Measurements from ENCODE around the gene KIF5C.
"Not testable (repeated sequence)": the region's sequence is repeated elsewhere in the genome, so short reads cannot be mapped to it uniquely, and the experiment has no call there.

Gene KIF5C

DNA sequence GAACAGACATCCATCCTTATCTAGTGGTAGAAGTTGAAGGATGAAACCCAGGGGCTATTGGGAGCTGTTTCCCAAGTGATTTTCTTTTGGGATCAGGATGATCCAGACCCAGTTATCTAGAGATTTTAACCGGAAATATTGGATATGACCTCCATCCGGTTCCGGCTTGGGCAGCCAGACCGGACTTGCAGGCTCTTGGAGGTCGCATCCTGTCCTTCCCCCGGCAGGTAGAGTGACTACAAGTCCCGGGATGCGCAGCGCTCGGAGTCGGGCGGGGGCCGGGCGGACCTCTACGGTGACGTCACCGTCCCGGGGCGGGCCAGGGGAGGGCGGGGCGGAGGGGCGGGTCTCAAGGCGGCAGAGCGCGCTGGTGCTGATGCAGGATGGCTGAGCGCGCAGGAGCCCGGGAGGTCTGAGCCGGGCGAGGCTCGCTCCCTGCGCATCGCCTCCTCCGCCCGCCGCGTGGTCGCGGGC, at the start of gene KIF5C:
Gene KIF5C, plus strand, starts transcription at position 360 of the 474 bp plus-strand sequence. CDS start 391 bp downstream, outside the sequence.
- peak; percentile 95 for DNase-seq

DNA sequence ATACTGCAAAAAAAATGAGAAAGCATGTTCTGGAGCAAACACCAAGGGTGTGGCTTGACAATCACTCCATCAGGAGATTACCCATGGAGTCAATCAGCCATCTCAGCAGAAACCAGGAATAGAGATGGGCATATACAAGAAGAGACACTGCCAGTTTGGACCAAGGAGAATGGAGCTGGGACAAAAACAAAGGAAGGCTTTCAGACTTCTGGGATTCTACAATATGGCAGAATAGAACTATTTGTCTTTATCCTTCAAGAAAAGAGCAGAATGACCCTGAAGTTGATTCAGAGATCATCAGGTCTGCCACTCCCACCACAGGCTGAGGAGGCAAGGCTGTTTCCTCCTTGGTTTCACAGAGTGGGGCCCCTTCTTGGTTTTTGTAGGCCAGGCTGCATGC, 48.2 kb upstream of the KIF5C start:
- DNase-seq: no peak

DNA sequence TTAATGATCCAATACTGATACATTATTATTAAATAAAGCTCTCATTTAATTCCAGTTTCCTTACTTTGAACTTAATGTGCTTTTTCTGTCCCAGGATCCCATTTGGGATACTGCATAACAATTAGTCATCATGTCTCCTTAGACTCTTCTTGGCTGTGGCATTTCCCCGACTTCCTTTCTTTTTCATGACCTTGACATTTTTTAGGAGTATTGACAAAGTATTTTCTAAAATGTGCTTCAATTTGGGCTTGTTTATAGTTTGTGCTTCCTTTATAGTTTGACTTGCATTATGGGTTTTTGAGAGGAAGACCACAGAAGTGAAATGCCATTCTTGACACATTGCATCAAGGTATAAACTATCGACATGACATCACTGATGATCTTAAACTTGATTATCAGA, 46.1 kb upstream of the KIF5C start:
- DNase-seq: no peak

DNA sequence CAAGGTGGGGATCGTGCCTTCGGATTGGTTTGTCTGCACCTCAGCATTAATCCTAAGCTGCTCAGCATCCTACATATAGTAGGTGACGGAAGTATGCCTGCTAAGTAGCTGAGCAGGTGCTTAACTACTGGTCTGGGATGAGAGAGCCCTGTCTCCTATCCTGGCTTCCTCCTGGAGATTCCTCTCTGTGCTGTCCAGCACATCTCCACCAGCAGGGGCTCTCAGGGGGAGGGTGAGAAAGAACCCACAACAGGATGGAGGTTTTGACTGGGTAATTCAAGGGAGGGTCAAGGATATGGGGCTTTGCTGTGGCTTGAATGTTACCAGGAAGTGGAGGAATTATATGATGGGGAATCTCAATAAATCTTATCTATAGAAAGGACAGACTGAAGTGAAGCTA, 45.4 kb upstream of the KIF5C start:
- no peak for DNase-seq

DNA sequence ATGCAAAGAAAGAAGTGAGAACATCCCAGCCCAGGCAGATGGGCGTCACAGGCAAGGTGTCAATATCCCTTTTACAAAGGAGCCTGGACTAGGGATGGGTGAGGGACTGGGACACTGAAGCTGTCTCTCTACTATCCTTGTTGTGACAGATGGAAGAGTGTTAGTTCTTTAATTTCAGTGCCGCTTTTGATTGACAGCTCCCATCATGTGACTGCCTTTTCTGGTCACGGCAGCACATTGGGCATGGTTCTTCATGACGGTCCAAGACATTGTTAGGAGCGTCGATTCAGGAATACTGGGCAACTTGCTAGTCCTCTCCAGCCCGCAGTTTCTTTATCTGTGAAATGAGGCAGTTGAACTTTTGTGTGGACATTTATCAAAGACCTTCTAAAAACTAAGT, 42.4 kb upstream of the KIF5C start:
- no peak for DNase-seq

DNA sequence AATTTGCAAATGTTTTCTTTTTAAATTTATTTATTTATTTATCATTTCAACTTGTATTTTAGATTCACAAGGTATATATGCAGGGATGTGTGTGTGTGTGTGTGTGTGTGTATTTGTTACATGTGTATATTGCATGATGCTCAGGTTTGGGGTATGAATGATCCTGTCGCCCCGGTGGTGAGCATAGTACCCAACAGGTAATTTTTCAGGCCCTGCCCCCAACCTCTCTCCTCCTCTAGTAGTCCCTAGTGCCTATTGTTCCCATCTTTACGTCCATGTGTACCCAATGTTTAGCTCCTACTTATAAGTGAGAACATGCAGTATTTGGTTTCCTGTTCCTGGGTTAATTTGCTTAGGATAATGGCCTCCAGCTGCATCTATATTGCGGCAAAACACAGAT, 33.0 kb upstream of the KIF5C start:
- DNase-seq: no peak

DNA sequence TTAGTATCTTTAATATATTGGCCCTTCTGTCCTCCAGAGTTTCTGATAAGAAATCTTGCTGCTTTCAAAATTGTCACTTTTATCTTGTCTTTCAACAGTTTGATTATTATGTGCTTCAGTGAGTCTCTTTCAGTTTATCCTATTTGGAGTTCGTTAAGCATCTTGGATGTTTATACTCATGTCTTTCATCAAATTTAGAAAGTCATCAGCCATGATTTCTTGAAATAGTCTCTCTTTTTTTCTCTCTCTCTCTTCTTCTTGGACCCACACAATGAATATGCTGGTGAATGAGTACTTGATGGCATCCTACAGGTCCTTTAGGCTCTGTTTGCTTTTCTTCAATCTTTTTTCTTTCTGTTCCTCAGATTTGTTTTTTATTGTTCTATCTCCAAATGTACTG, 26.9 kb upstream of the KIF5C start:
- no peak for DNase-seq

DNA sequence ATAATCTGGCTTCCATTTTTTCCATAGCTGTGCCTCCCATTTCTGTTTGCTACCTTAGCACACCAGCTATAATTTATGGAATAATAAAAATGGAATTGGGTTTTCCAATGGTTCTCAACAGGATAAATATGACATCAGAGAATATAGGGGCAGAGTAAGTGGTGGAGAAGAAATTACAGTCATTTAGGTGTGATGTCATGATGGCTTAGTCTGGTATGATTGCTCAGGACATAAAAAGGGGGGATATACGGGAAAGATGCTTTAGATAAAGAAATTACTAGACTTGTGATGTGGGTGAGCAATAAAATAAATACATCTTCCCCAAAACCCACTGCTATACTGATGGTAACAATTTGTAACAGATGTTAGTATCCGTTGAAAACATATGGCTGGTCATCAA, 21.6 kb upstream of the KIF5C start:
- peak; percentile 15 for DNase-seq

DNA sequence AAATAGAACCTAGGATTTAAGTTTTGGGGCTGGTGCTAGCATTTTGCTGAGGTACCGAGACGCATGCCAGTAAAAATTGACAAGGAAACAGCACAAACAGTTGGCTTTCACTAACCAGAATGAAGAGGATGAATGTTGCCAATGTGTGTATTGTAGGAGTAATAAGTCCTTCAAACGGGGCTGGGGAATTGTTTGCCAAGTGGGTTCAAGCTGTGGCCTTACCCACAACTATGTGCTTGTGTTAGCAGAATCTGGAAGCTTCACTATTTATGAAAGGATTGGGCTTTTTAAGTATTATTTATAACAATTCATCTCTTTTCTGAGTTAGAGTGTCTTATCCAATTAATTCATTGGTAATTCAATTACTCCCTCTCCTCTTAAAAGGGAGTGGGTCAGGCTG, 15.0 kb upstream of the KIF5C start:
- DNase-seq: no peak

DNA sequence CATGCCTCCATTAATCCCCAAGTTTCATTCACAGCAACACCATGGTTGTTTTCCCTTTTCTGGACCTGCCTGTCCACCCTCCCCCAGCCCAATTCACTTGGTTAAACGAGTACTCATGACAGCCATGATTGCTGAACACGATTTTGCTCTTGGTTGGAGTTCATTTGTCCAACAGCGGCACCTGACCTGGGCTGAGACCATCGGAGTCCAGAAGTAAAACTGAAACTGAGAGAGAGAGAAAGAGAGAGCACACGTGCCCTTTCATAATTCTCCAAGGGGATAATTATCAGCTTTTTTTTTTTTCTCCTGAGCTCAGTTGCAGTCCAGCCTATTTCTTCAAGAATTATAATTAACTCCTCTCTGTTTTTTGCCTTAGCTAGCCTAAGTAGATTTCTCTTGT, 13.7 kb upstream of the KIF5C start:
- no peak for DNase-seq

DNA sequence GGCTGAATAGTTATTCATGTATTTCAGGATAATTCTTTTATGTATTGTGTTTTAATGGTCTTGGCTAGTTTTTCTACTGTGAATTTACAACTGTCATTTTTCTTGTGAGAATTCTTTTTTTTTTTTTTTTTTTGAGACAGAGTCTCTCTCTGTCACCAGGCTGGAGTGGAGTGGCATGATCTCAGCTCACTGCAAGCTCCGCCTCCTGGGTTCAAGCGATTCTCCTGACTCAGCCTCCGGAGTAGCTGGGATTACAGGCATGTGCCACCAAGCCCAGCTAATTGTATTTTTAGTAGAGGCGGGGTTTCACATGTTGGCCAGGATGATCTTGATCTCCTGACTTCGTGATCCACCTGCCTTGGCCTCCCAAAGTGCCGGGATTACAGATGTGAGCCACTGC, 12.5 kb upstream of the KIF5C start:
- not testable (repeated sequence) for DNase-seq

DNA sequence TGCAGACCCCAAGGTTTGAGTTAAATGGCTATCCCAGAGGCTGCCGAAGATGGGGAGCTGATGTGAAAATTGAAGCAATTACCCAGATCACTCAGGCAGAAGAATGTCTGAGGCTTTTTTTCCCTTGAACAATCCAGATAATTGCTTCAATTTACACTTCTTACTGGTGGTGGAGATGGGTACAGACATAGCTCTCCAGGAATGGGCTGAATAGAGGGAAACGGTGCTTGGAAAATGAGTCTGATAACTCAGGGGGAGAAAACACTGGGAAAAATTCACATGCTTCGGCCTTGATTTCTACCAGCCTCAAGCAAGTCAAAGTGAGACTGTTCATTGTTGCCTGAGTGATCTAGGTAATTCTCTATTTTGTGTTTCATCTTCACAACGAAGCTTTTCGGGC, 9.5 kb upstream of the KIF5C start:
- DNase-seq: peak; percentile 15

DNA sequence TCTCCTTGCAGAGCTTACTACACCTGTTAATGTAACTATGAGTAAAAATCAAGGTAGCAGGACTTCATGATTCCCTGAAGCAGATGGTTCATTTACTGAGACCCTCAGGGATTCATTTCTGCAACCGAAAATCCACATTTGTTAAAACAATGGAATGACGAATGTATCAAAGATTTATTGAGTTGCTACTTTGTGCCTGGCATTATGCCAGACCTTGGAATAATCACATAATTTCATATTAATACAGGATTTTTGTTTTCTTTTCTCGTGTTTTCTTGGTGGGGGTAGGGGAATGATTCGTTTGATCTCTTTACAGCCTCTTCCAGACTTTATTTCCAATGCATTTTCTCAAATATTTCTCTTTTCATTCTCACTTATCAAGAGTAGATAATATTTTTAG, 8.9 kb upstream of the KIF5C start:
- DNase-seq: no peak

DNA sequence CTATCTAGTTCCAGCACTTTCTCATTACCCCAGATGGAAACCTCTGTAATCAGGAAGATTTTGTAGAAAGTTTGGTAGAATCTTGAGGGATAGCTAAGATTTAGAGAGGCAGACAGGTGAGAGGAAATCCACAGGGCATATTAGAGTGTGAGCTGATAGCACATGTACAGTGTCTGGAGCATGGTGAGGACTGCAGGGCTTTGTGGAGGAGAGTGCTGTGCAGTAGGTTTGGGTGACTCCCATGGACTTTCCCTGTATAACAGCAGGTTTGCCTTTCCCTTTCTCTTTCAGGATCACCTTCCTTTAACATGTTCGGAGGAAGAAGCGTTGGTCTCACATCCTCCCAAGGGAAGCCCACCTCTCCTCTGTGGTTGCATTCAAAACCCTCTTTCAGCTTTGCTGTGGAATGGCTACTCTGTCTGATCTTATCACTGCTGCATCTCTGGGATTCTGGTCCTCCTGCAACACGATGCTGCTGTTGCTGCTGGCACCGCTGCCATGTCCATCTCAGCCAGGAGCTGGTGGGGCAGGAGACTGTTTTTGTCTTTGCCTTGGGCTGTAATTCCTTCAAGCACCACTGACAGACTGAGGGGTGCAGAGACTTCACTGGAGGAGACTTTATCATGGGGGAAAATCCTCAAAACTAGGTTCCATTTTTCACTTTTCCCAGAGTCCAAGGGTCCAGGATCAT, 7.8 kb upstream of the KIF5C start:
- no peak for DNase-seq

DNA sequence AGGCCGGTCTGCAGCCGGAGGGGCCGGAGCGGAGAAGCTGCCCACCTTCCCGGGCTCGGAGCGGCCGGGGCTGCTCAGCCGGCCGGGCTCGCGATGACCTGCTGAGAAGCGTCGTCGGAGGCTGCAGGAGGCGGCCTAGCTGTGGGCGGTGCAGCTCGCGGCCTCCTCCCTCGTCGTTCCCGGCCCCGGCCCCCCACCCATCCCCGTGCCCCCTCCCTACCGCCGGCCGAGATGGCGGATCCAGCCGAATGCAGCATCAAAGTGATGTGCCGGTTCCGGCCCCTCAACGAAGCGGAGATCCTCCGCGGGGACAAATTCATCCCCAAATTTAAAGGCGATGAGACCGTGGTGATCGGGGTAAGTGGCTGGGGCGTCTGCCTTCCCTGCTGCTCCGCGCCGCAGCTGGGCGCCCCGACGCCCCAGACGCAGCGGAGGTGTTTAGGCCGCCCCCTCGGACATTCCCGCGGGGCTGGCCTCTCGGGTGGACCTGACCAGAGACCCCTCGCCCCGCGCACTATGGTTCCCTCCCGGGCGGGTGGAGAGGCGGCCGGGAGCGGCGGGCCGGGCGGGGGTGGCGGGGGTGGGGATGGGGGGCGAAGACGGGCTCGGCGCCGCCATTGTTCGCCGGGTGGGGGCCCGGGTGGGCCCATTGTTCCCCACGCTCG, 492 bp downstream of the KIF5C start:
- DNase-seq: peak; percentile 77

DNA sequence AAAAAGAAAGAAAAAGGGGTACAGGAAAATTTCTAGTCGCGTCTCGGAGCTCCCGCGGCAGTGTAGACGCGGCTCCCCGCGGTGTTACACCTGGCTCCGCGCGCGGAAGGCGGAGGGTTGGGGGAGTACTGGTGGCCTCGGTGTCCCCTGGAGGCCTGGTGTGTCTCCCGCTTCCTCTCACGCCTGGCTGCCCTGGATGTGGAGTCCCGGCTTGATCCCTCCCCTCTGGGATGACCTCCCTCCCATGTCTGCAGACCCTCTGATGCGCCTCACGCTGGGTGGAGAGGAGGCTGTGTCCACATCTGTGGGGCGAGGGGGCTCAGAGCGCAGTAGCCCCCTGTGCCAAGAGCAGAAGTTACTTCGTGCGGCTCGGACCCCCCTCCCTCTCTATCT, 1.2 kb downstream of the KIF5C start:
- DNase-seq: peak; percentile 72

DNA sequence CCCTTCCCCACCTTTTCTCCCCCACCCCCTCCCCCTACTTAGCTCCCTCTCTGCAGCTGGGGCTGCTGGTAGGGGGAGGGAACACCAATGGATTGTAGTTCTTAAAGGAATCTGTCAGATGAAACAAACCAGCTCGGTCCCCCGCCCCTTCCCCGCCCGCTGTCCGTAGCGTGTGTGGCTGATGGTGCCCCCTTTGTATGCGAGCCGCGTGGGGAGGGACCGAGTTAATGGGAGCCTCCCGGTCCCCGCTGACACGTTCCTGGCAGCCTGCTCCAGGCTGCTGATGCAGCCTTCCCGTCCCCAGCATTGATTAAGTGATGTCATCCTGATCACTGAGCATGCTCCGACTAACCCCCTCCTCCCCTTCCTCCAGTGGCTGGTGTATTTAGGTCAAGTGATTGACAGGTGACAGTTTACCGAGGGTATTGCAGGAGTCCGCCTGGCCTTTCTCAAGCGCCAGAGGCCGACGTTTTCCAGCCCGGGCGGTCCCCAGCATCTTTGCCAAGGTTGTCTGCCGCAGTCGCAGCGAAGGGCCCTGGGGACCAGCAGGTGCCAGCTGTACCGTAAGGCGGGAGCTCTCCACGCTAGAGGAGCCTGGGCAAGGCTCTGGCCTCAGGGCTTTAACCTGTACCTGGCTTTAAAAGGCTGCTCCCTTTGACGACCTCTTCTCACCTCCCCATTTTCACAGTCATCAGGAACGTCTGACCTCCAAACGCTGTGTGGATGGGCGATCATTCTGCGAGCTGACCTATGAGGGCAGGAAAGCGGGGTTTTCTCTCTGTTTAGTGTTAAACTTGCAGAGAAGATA, 1.8 kb downstream of the KIF5C start:
- DNase-seq: peak; percentile 92

DNA sequence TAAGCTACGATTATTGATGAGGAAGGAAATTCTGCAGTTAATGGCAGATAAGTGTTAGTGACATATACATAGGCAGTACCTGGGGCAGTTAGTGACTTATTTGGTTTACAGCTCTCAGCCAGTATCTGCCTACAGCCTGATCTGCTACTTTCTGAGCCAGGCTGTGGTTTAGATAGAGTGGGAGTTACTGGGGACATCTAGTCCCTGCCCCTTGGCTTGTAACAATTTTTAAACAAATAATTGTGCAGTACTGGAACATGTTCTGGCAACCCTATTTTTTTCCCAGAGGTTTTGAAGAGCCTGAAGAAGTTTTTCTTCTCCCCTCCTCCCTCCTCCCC, 2.3 kb downstream of the KIF5C start:
- peak; percentile 50 for DNase-seq

DNA sequence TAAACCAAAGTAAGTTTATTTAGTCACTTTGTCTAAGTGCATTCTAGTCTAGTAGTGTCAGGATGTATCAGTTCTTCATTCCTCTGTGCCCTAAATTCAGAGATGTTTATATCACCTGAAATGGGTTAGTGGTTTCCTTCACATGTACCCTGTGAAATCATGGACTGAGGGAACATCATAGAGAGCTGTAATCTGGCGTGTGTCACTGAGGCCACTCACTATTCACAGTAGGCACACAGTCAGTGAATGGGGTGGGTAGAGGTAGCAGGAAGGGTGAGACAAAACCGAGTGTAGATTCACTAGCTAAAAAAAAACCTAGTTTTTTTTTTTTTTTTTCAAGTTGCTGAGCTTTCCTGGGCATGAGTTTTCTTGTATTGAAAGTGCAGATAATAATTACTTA, 5.6 kb downstream of the KIF5C start:
- DNase-seq: no peak

DNA sequence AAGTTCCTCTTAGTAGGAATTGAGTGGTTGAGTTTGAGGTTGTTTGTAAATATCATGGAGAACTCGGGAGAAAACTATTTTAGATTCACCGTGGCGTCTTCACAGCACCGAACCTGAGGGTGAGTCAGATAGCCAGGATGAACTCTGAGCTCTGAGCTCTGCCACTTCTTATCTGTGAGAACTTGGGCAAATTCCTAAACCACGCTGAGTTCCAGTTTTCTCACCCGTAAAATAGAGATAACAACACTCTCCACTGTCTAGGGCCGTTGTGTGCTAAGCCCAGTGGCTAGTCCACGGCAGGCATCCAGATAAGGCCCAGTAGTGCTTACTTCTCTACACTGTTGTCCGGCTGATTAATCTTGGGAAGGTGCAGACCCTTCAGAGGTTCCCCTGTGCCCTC, 7.0 kb downstream of the KIF5C start:
- no peak for DNase-seq

DNA sequence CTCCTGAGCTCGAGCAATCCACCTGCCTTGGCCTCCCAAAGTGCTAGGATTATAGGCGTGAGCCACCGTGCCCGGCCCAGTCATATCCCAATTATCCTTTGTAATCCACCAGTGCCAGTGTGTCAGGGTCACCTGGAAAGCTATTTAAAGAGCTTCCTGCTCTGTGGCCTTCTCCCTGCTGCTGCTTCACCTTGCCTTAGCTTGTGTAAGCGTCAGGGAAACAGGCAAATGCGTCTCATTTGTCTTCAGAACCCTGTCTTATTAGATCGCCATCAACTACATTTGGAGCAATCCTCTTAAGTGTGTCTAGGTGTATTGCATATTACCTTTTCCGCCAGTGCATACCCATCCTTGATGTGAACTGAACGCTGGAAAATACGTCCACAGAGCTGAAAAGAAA, 10.2 kb downstream of the KIF5C start:
- peak; percentile 75 for DNase-seq

DNA sequence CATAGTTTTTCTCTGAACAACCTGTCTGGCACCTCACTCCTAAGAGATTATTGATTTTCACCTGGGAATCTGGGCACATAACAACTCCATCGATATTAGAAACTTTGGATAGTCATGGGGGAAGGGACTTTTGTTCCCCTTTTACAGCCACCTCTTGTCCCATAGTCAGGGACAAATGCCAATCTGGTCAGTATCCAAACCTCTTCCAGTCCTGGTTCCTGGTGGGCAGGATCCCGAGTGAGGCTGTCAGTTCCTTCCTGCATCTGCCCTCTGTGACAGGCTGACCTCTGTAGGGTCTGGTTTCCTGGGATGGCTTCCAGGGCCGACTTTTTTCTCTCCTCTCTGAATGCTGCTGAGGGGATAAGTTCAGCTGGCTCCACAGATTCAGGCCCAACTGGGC, 11.0 kb downstream of the KIF5C start:
- no peak for DNase-seq

DNA sequence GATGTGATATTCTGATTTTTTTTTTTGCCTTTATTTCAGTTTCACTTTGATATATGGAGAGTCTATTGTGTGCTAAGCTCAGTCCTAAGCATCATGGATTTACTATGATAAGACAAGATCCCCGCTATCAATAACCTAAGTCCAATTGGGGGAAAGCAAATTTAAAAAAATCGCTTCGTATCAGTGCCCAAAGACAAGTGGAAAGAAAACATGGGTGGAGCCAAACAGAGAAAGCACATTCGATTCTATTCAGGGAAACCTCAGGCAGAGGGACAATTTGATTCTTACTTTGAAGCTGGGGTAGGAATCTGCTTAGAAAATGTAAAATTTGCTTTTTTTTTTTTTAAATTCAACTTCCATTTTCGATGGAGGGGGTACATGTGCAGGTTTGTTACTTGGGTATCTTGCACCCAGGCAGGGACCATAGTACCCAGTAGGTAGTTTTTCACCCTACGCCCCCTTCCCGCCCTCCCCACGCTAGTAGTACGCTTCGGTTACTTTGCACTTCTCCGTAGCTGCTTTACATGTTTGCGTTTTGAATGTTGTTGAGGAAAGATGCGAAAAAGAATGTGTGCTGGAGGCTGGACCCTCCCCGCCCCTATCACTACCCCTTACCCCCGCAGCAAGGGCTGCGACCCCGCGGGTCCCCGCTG, 12.4 kb downstream of the KIF5C start:
- DNase-seq: peak; percentile 60
